SK-N-SH (cell line): ENCODE data around the gene AUTS2. TPM values are rescaled to one million over a fixed set of nuclear protein-coding genes. Genes with fewer than 3 reads are reported as not detected.

Source experiments
- CTCF ChIA-PET: fragments of 300-600, 350-600 bp; formaldehyde crosslinking; extraction: SDS; loops from one replicate; lab custom pipeline; 2021; lab: Yijun Ruan, JAX
- POLR2A ChIA-PET: fragments of 350-600 bp; sonication (Branson Sonifier 250); formaldehyde crosslinking; extraction: SDS; loops from one replicate; lab custom pipeline; 2020; ENCODE audit warnings: antibody characterized with exemption, inconsistent platforms; lab: Yijun Ruan, JAX
- DNase-seq: peaks from one replicate; pipeline ENCODE4 v3.0.0; 2012
- H2AFZ ChIP-seq: fragments of 200-600 bp; sonication (generic); 2 replicates; pipeline ENCODE4 v1.8.1; 2016; ENCODE audit warnings: antibody characterized with exemption, mild to moderate bottlenecking, low read depth
- H3F3A ChIP-seq: fragments of 200-600 bp; sonication (generic); replicated peaks from 2 replicates; pipeline ENCODE3; 2016; ENCODE audit warnings: antibody characterized with exemption, mild to moderate bottlenecking; ENCODE audit not compliant: insufficient read depth
- H3K27ac ChIP-seq, 2 experiments: fragments of 200-500 bp in 1 of 2; fragments of 200-600 bp in 1 of 2; sonication (Bioruptor generic) in 1 of 2; sonication (generic), shearing (Covaris generic) in 1 of 2; 2 replicates each; pipeline versions ENCODE4 v1.5.1 to v1.6.1; 2014 to 2016; ENCODE audit warnings: low read depth in 2 of 2, inconsistent platforms in 1 of 2, low read length in 1 of 2, mild to moderate bottlenecking in 1 of 2, mixed read lengths in 1 of 2
- H3K27me3 ChIP-seq: fragments of 200-600 bp; sonication (generic), shearing (Covaris generic); 2 replicates; pipeline ENCODE4 v1.6.1; 2016; ENCODE audit warnings: mixed run types; ENCODE audit not compliant: insufficient read depth
- H3K36me3 ChIP-seq, 2 experiments: fragments of 200-500 bp in 1 of 2; fragments of 200-600 bp in 1 of 2; sonication (Bioruptor generic) in 1 of 2; sonication (generic) in 1 of 2; replicated peaks in 1 of 2; 2 replicates each; pipeline versions ENCODE3 to v1.5.1; 2014 to 2016; ENCODE audit warnings: low read length in 1 of 2, mild to moderate bottlenecking in 1 of 2; ENCODE audit not compliant: insufficient read depth in 2 of 2, control insufficient read depth in 1 of 2
- H3K4me1 ChIP-seq, 2 experiments: fragments of 200-500 bp in 1 of 2; fragments of 200-600 bp in 1 of 2; sonication (Bioruptor generic) in 1 of 2; sonication (generic), shearing (Covaris generic) in 1 of 2; 2 replicates each; pipeline versions ENCODE4 v1.5.1 to v1.6.1; 2014 to 2016; ENCODE audit warnings: low read depth in 1 of 2, low read length in 1 of 2, mixed run types in 1 of 2; ENCODE audit not compliant: insufficient read depth in 2 of 2, control insufficient read depth in 1 of 2
- H3K4me2 ChIP-seq: fragments of 200-600 bp; sonication (generic), shearing (Covaris generic); 2 replicates; pipeline ENCODE4 v1.6.1; 2017; ENCODE audit warnings: mixed run types
- H3K4me3 ChIP-seq, 2 experiments: fragments of 200-500 bp in 1 of 2; fragments of 200-600 bp in 1 of 2; sonication (Bioruptor generic) in 1 of 2; sonication (generic), shearing (Covaris generic) in 1 of 2; 2 replicates each; pipeline versions ENCODE4 v1.5.1 to v1.8.1; 2014 to 2016; ENCODE audit warnings: low read depth in 2 of 2, inconsistent platforms in 1 of 2, low read length in 1 of 2, mild to moderate bottlenecking in 1 of 2, mixed read lengths in 1 of 2, moderate library complexity in 1 of 2
- H3K79me2 ChIP-seq: fragments of 200-600 bp; sonication (generic); 2 replicates; pipeline ENCODE4 v1.8.1; 2017; ENCODE audit warnings: mild to moderate bottlenecking; ENCODE audit not compliant: insufficient read depth
- H3K9ac ChIP-seq: fragments of 200-600 bp; sonication (generic); 2 replicates; pipeline ENCODE4 v1.6.1; 2017; ENCODE audit warnings: mixed run types
- H3K9me2 ChIP-seq: fragments of 200-600 bp; sonication (generic); 2 replicates; pipeline ENCODE4 v1.6.1; 2017; ENCODE audit warnings: mixed run types
- H3K9me3 ChIP-seq: fragments of 200-600 bp; sonication (generic); 2 replicates; pipeline ENCODE4 v1.6.1; 2017; ENCODE audit warnings: mixed run types, mild to moderate bottlenecking, moderate library complexity
- H4K20me1 ChIP-seq: fragments of 200-600 bp; sonication (generic); 2 replicates; pipeline ENCODE4 v1.6.1; 2017; ENCODE audit warnings: mild to moderate bottlenecking, mixed run types; ENCODE audit not compliant: insufficient read depth
- ELF1 ChIP-seq: IDR thresholded peaks from 2 replicates; pipeline ENCODE4 v1.4.0; 2012
- EP300 ChIP-seq, 2 experiments: IDR thresholded peaks; 2 replicates each; pipeline versions ENCODE4 v1.4.0 to v1.6.1; 2012; ENCODE audit warnings: borderline replicate concordance in 1 of 2, low read depth in 1 of 2, low read length in 1 of 2
- EZH2phosphoT487 ChIP-seq: fragments of 200-600 bp; sonication (generic); IDR thresholded peaks from 2 replicates; pipeline ENCODE4 v1.6.1; 2017; ENCODE audit warnings: low read depth, mixed run types, mild to moderate bottlenecking, antibody characterized with exemption, moderate library complexity, borderline replicate concordance
- FOSL2 ChIP-seq: IDR thresholded peaks from 2 replicates; pipeline ENCODE4 v1.4.0; 2012; ENCODE audit warnings: low read depth, mild to moderate bottlenecking, moderate library complexity, borderline replicate concordance
- FOXJ3 ChIP-seq: sonication (generic); formaldehyde crosslinking; IDR thresholded peaks from 2 replicates; pipeline ENCODE4 v1.5.1; 2020; ENCODE audit warnings: mild to moderate bottlenecking, missing genetic modification reagents
- JUND ChIP-seq: IDR thresholded peaks from 2 replicates; pipeline ENCODE4 v1.4.0; 2012
- MXI1 ChIP-seq: IDR thresholded peaks from 2 replicates; pipeline ENCODE4 v1.6.1; 2012; ENCODE audit warnings: mild to moderate bottlenecking, low read depth, low read length, improper control_type of control experiment
- NFIC ChIP-seq: IDR thresholded peaks from 2 replicates; pipeline ENCODE4 v1.4.0; 2012; ENCODE audit warnings: borderline replicate concordance
- NRF1 ChIP-seq: IDR thresholded peaks from 2 replicates; pipeline ENCODE4 v1.6.1; 2012; ENCODE audit warnings: low read depth, mild to moderate bottlenecking, low read length
- RAD21 ChIP-seq: IDR thresholded peaks from 2 replicates; pipeline ENCODE4 v1.6.1; 2012; ENCODE audit warnings: mild to moderate bottlenecking, low read length
- RCOR1 ChIP-seq: fragments of 150-350 bp; IDR thresholded peaks from 2 replicates; pipeline ENCODE4 v1.6.1; 2017; ENCODE audit warnings: antibody characterized with exemption, low read length
- RFX5 ChIP-seq: IDR thresholded peaks from 2 replicates; pipeline ENCODE4 v1.6.1; 2012; ENCODE audit warnings: mild to moderate bottlenecking, improper control_type of control experiment, low read length
- RXRA ChIP-seq: IDR thresholded peaks from 2 replicates; pipeline ENCODE4 v1.4.0; 2012; ENCODE audit warnings: low read depth, mild to moderate bottlenecking, borderline replicate concordance
- SIN3A ChIP-seq: IDR thresholded peaks from 2 replicates; pipeline ENCODE4 v1.6.1; 2012; ENCODE audit warnings: low read depth, mild to moderate bottlenecking, low read length, moderate library complexity, borderline replicate concordance
- TAF1 ChIP-seq: IDR thresholded peaks from 2 replicates; pipeline ENCODE4 v1.6.1; 2012; ENCODE audit warnings: low read depth, mild to moderate bottlenecking, low read length, moderate library complexity, borderline replicate concordance
- TCF12 ChIP-seq: IDR thresholded peaks from 2 replicates; pipeline ENCODE4 v1.4.0; 2012
- WGBS: methylation state at CpG from one replicate; pipeline ENCODE4 v1.1.6; 2017; ENCODE audit warnings: low lambda C conversion rate; 5-methylcytosine and 5-hydroxymethylcytosine counted together
- polyA plus RNA-seq, 3 experiments: library from polyadenylated mRNA; depleted of rRNA; stranded (reverse); fragments of >200 nt; gene quantifications; 2 replicates each; pipeline ENCODE4 v1.2.3, GENCODE V29; 2012
- TF ChIP-seq, protein P1 (sequence below): IDR thresholded peaks from 2 replicates; pipeline ENCODE4; 2012
- TF ChIP-seq, protein P2 (sequence below): IDR thresholded peaks from 2 replicates; pipeline ENCODE4 v1.4.0; 2012; ENCODE audit warnings: low read depth, borderline replicate concordance
- TF ChIP-seq, protein P3 (sequence below): fragments of 150-350 bp; IDR thresholded peaks from 2 replicates; pipeline ENCODE4 v1.6.1; 2017; ENCODE audit warnings: antibody characterized with exemption, low read length, low read depth, borderline replicate concordance
- TF ChIP-seq, protein P4 (sequence below): IDR thresholded peaks from 2 replicates; pipeline ENCODE4 v1.4.0; 2012; ENCODE audit warnings: low read depth, borderline replicate concordance

The AUTS2 gene
- polyA plus RNA-seq, 1 of the 3 experiments (the other 2 are of a cell fraction), result 15.6 TPM

DNA sequence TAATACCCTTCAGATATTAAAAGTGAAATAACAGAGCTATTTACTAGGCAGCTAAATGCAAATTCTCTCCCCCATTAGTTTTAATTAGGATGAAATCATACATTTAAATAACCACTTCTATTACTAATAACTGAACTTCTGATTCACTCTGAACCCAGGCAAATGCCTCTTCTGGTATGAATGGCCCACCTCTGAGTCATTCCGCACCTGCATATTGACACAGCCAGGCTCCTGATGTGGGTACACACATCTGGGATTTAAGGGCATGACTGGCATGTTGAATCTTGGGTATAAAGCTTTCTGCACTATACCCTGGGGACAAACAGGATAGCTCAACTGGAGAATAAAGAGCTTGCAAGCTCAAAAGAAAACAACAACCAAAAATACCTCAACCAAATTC is 140.9 kb downstream of the AUTS2 start:
- CTCF ChIA-PET, result interaction anchor here (0.6 to 2.0 kb wide), 4 partner anchors 23 to 1589 kb away, joined by 3 to 5 read pairs (median 4); no protein-coding TSS in a partner anchor
- Histone ChIP-seq H3K27ac (peak overlapping the region in 1 of 2 experiments; percentile 89; a peak in 2 of 4 replicates), H3K9me3 (no peaks in the 10 kb centered on the region), H3K4me2 (no peak overlapping the region; the same call in 1 of the 2 replicates), H3K36me3 (no peaks in the 10 kb centered on the region), H2AFZ (no peak overlapping the region), H4K20me1 (peaks cover 64% of the 10 kb centered on the region), H3F3A (peaks cover 3% of the 10 kb centered on the region), H3K9ac (no peak overlapping the region), H3K4me1 (peaks cover 25 to 48% of the 10 kb centered on the region in 2 experiments; a peak in 3 of 4 replicates), H3K27me3 (no peaks in the 10 kb centered on the region), H3K79me2 (peaks cover 15% of the 10 kb centered on the region), H3K4me3 (no peak overlapping the region), H3K9me2 (no peaks in the 10 kb centered on the region)
- TF ChIP-seq RFX5 (no peak), RCOR1 (no peak), TCF12 (peak; percentile 62), EP300 (IDR thresholded peaks at IDR 0.05; ENCODE audit: borderline replicate concordance in 1 of 2, low read depth in 1 of 2, low read length in 1 of 2) (no peak), FOXJ3 (CRISPR knock-in tag) (no peak), FOSL2 (peak; percentile 30; the same call in 1 of the 2 replicates), RXRA (no peak), NFIC (no peak), TAF1 (no peak)
- TF ChIP-seq, protein P1, sequence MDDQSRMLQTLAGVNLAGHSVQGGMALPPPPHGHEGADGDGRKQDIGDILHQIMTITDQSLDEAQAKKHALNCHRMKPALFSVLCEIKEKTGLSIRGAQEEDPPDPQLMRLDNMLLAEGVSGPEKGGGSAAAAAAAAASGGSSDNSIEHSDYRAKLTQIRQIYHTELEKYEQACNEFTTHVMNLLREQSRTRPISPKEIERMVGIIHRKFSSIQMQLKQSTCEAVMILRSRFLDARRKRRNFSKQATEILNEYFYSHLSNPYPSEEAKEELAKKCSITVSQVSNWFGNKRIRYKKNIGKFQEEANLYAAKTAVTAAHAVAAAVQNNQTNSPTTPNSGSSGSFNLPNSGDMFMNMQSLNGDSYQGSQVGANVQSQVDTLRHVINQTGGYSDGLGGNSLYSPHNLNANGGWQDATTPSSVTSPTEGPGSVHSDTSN, result no peak
- WGBS, result 89% methylated on average over 1 of the region's 1 CpG
- POLR2A ChIA-PET, result interaction anchor here (1.2 kb wide), 1 partner anchor 139 kb away, joined by 3 read pairs; no protein-coding TSS in a partner anchor
- no peak for DNase-seq

DNA sequence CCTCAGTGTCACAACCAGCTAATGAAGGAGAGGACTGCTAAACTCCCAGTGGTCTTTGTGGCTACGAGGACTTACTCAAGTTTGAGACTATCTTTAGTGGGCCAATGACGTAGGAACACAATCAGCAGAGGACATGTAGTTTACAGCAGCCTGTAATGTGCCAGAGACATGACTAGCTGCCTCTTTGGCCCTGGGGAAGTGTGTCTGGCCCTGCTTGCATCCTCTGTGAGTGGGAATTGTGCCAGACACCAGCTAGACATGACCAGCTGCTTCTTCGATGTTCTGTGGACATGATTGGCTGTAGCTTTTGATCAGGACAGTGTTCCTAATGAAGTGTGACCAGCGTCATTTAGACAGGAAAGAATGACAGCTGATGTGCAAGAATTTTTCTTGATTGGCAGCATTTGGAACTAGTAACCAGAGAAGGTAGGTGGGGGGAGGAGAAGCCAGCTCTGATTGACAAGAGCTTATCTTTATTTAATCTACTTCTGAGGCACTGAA is 141.7 kb downstream of the AUTS2 start:
- peak overlapping the region in 1 of 2 experiments; percentile 89; a peak in 2 of 4 replicates for H3K27ac ChIP-seq
- no peaks in the 10 kb centered on the region for H3K27me3 ChIP-seq
- H3K4me3 ChIP-seq, result no peak overlapping the region; a peak in 1 of 4 replicates
- DNase-seq, result peak; percentile 75
- 8% methylated on average over 4 of the region's 4 CpGs for WGBS
- peaks cover 25 to 48% of the 10 kb centered on the region in 2 experiments; a peak in 3 of 4 replicates for H3K4me1 ChIP-seq
- no peak overlapping the region for H3K9ac ChIP-seq
- peaks cover 18% of the 10 kb centered on the region for H3K79me2 ChIP-seq
- H3F3A ChIP-seq, result peaks cover 3% of the 10 kb centered on the region
- no peaks in the 10 kb centered on the region for H3K9me2 ChIP-seq
- H3K4me2 ChIP-seq, result peak overlapping the region; percentile 30; the same call in 1 of the 2 replicates
- peaks cover 64% of the 10 kb centered on the region for H4K20me1 ChIP-seq
- H3K9me3 ChIP-seq, result no peaks in the 10 kb centered on the region
- CTCF ChIA-PET, result interaction anchor here (0.6 to 2.0 kb wide), 8 partner anchors 13 to 1589 kb away, joined by 3 to 5 read pairs (median 4); no protein-coding TSS in a partner anchor
- H2AFZ ChIP-seq, result no peak overlapping the region
- POLR2A ChIA-PET, result interaction anchor here (0.6 kb wide), 1 partner anchor 25 kb away, joined by 3 read pairs; no protein-coding TSS in a partner anchor
- no peaks in the 10 kb centered on the region for H3K36me3 ChIP-seq
- TF ChIP-seq NRF1 (no peak), TCF12 (peak; percentile 41), FOXJ3 (CRISPR knock-in tag) (peak; percentile 48; the same call in 1 of the 2 replicates), JUND (no peak), EP300 (IDR thresholded peaks at IDR 0.05; ENCODE audit: borderline replicate concordance in 1 of 2, low read depth in 1 of 2, low read length in 1 of 2) (peak in 1 of 2 experiments; percentile 90; a peak in 2 of 4 replicates), SIN3A (no peak), RAD21 (peak; percentile 51), EZH2phosphoT487 (no peak), MXI1 (peak; percentile 91), RCOR1 (peak; percentile 92), ELF1 (no peak)
- TF ChIP-seq, protein P2, sequence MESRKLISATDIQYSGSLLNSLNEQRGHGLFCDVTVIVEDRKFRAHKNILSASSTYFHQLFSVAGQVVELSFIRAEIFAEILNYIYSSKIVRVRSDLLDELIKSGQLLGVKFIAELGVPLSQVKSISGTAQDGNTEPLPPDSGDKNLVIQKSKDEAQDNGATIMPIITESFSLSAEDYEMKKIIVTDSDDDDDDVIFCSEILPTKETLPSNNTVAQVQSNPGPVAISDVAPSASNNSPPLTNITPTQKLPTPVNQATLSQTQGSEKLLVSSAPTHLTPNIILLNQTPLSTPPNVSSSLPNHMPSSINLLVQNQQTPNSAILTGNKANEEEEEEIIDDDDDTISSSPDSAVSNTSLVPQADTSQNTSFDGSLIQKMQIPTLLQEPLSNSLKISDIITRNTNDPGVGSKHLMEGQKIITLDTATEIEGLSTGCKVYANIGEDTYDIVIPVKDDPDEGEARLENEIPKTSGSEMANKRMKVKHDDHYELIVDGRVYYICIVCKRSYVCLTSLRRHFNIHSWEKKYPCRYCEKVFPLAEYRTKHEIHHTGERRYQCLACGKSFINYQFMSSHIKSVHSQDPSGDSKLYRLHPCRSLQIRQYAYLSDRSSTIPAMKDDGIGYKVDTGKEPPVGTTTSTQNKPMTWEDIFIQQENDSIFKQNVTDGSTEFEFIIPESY, result no peak
- TF ChIP-seq, protein P1, result peak; percentile 60
- TF ChIP-seq, protein P3, sequence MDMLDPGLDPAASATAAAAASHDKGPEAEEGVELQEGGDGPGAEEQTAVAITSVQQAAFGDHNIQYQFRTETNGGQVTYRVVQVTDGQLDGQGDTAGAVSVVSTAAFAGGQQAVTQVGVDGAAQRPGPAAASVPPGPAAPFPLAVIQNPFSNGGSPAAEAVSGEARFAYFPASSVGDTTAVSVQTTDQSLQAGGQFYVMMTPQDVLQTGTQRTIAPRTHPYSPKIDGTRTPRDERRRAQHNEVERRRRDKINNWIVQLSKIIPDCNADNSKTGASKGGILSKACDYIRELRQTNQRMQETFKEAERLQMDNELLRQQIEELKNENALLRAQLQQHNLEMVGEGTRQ, result no peak
- TF ChIP-seq, protein P4, sequence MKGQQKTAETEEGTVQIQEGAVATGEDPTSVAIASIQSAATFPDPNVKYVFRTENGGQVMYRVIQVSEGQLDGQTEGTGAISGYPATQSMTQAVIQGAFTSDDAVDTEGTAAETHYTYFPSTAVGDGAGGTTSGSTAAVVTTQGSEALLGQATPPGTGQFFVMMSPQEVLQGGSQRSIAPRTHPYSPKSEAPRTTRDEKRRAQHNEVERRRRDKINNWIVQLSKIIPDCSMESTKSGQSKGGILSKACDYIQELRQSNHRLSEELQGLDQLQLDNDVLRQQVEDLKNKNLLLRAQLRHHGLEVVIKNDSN, result no peak
